HepG2 (cell line): ENCODE measurements around the gene KLF5. TPM values are rescaled to one million over a fixed set of nuclear protein-coding genes. Genes with fewer than 3 reads are reported as not detected.

Experiments used
- ATAC-seq: fragments of 200-7000 bp; cut with Tn5 transposase; 3 replicates; pipeline ENCODE4 v1.9.1; 2020; ENCODE audit warnings: mild to moderate bottlenecking, moderate library complexity
- BruUV-seq: library from RNA; stranded (reverse); fragments of 400-500 nt; replicated peaks from 2 replicates; lab custom pipeline; 2021; lab: Mats Ljungman, UMichigan
- CTCF ChIA-PET: fragments of 300-600 bp; formaldehyde crosslinking; extraction: SDS; loops from one replicate; lab custom pipeline; 2021; ENCODE audit warnings: low total read pairs, inconsistent platforms, low intra/inter-chr PET ratio; lab: Yijun Ruan, JAX
- POLR2A ChIA-PET: fragments of 350-600 bp; sonication (Branson Sonifier 250); formaldehyde crosslinking; loops from one replicate; lab custom pipeline; 2020; ENCODE audit warnings: antibody characterized with exemption, inconsistent platforms; lab: Yijun Ruan, JAX
- DNase-seq: peaks from one replicate; pipeline ENCODE4 v3.0.0-alpha.2; 2015; ENCODE audit warnings: low spot score
- FAIRE-seq: peaks from 3 replicates; lab custom pipeline; 2011; peaks lifted over from hg19 to GRCh38; lab: Jason Lieb, UNC
- H2AFZ ChIP-seq: one replicate; pipeline ENCODE4 v1.6.1; 2011; ENCODE audit warnings: low read length, inconsistent platforms
- H3K27ac ChIP-seq: fragments of 300-600 bp; 3 replicates; pipeline ENCODE4 v1.8.0; 2011; ENCODE audit warnings: mixed run types, mild to moderate bottlenecking, mixed read lengths, low read length, inconsistent platforms; ENCODE audit not compliant: insufficient read depth; ENCODE audit errors: extremely low read length
- H3K27me3 ChIP-seq, 2 experiments: fragments of 200-600 bp in 1 of 2; 2 replicates in 1 of 2; 3 replicates in 1 of 2; pipeline versions ENCODE4 v1.6.0 to v1.8.0; 2011; ENCODE audit warnings: low read length in 2 of 2, mild to moderate bottlenecking in 2 of 2, moderate library complexity in 2 of 2, inconsistent platforms in 1 of 2; ENCODE audit not compliant: insufficient read depth in 2 of 2, control insufficient read depth in 1 of 2
- H3K36me3 ChIP-seq, 2 experiments: fragments of 200-600 bp in 1 of 2; replicated peaks in 1 of 2; 2 replicates in 1 of 2; 3 replicates in 1 of 2; pipeline versions ENCODE4 v1.5.1 to v1.8.0; 2011; ENCODE audit warnings: low read length in 2 of 2, inconsistent platforms in 1 of 2; ENCODE audit not compliant: insufficient read depth in 2 of 2, control insufficient read depth in 1 of 2
- H3K4me1 ChIP-seq: 2 replicates; pipeline ENCODE4 v1.5.1; 2012; ENCODE audit warnings: low read length, inconsistent platforms; ENCODE audit not compliant: insufficient read depth
- H3K4me2 ChIP-seq: 2 replicates; pipeline ENCODE4 v1.6.0; 2011; ENCODE audit warnings: low read depth, low read length, inconsistent platforms
- H3K4me3 ChIP-seq, 3 experiments: fragments of 200-600 bp in 1 of 3; sonication (generic), shearing (Covaris generic) in 1 of 3; replicated peaks in 1 of 3; 2 replicates each; pipeline ENCODE4 v1.5.1; 2011 to 2016; ENCODE audit warnings: low read length in 3 of 3, inconsistent platforms in 2 of 3, low read depth in 2 of 3, mild to moderate bottlenecking in 2 of 3, control low read depth in 1 of 3, mixed read lengths in 1 of 3; ENCODE audit not compliant: insufficient read depth in 1 of 3
- H3K79me2 ChIP-seq: one replicate; pipeline ENCODE4 v1.6.1; 2011; ENCODE audit warnings: low read length, inconsistent platforms; ENCODE audit not compliant: insufficient read depth
- H3K9ac ChIP-seq: 2 replicates; pipeline ENCODE4 v1.6.0; 2011; ENCODE audit warnings: mild to moderate bottlenecking, low read depth, low read length, inconsistent platforms; ENCODE audit not compliant: insufficient read depth
- H3K9me3 ChIP-seq: 2 replicates; pipeline ENCODE4 v1.5.1; 2012; ENCODE audit warnings: mild to moderate bottlenecking, low read length
- H4K20me1 ChIP-seq: 2 replicates; pipeline ENCODE4 v1.6.0; 2011; ENCODE audit warnings: inconsistent platforms, mild to moderate bottlenecking, low read length, moderate library complexity; ENCODE audit not compliant: insufficient read depth
- GATAD2A ChIP-seq: IDR thresholded peaks from 2 replicates; pipeline ENCODE4 v1.6.1; 2016
- ZKSCAN1 ChIP-seq: fragments of 150-350 bp; IDR thresholded peaks from 2 replicates; pipeline ENCODE4 v1.6.1; 2014; ENCODE audit warnings: low read length
- ZNF841 ChIP-seq: sonication (generic); formaldehyde crosslinking; IDR thresholded peaks from 2 replicates; pipeline ENCODE4 v1.8.1; 2023; ENCODE audit warnings: missing genetic modification reagents, borderline replicate concordance
- WGBS: methylation state at CpG from one replicate; pipeline ENCODE4 v1.1.6; 2017; ENCODE audit warnings: low lambda C conversion rate; 5-methylcytosine and 5-hydroxymethylcytosine counted together
- in situ Hi-C: cut with HindIII; loops from 2 replicates; pipeline ENCODE4 v1.10.0; 2017; ENCODE audit warnings: low pct_unique_long_range_greater_than_20kb; ENCODE audit not compliant: extremely low pct_ligation_motif_present
- intact Hi-C: fragments of 100-400 bp; cut with micrococcal nuclease; formaldehyde crosslinking; loops from one replicate; pipeline ENCODE4 v1.10.0; 2022; ENCODE audit not compliant: unreplicated experiment
- polyA plus RNA-seq, 8 experiments: library from polyadenylated mRNA; depleted of rRNA in 3 of 8; stranded (reverse) in 7 of 8; unstranded in 1 of 8; fragments of >200 nt; fragmentation: Illumina TruSeq in 4 of 8; extraction: Trizol in 4 of 8; gene quantifications; 2 replicates each; pipeline versions ENCODE4 v1.2.1 to v1.2.3, GENCODE V29; 2011 to 2016; ENCODE audit warnings: low read depth in 4 of 8, missing spikeins in 1 of 8, mixed read lengths in 1 of 8; ENCODE audit not compliant: insufficient read depth in 1 of 8
- total RNA-seq, 5 experiments: library from RNA; depleted of rRNA; stranded (reverse); fragments of >200 nt; fragmentation: Illumina TruSeq; extraction: Trizol; gene quantifications; 2 replicates each; pipeline ENCODE4 v1.2.3, GENCODE V29; 2016; ENCODE audit warnings: low read depth in 1 of 5
- TF ChIP-seq, protein P1 (sequence below): sonication (generic); formaldehyde crosslinking; IDR thresholded peaks from 2 replicates; pipeline ENCODE4 v1.4.0; 2020; ENCODE audit warnings: missing genetic modification reagents, borderline replicate concordance
- TF ChIP-seq, protein P2 (sequence below): sonication (generic); formaldehyde crosslinking; IDR thresholded peaks from 2 replicates; pipeline ENCODE4 v1.4.0; 2020; ENCODE audit warnings: missing genetic modification reagents

Gene KLF5
- total and polyA plus RNA-seq, 2 of the 13 experiments (the other 11 are each of a cell fraction or from before 2014, with no cell fraction given): 1.7 to 9.2 TPM

DNA sequence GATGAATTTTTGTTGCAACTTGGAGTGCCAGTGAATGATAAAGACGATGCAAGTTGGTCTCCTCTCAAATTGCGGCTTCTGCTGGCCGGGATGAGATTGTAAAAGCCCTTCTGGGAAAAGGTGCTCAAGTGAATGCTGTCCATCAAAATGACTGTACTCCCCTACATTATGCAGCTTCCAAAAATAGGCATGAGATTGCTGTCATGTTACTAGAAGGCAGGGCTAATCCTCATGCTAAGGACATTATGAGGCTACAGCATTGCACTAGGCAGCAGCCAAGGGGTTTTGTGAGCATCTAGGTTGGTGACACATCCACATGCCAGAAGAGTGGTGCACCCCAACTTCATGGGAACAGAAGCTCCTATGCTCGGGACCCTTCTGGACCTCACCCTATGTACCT is 22.2 kb upstream of the KLF5 start:
- DNase-seq: no peak
- POLR2A ChIA-PET: no interaction called here
- H3K4me1 ChIP-seq: peaks cover 17% of the 10 kb centered on the region
- 42% methylated on average over 4 of the region's 4 CpGs for WGBS
- H3K79me2 ChIP-seq: no peaks in the 10 kb centered on the region
- in situ Hi-C loops: no loop called here
- no peaks in the 10 kb centered on the region for H4K20me1 ChIP-seq
- no peak overlapping the region for H3K4me2 ChIP-seq
- no peaks in the 10 kb centered on the region for H3K9me3 ChIP-seq
- H3K4me3 ChIP-seq: no peak overlapping the region
- no peak overlapping the region for H2AFZ ChIP-seq
- H3K9ac ChIP-seq: no peak overlapping the region
- H3K27ac ChIP-seq: no peak overlapping the region
- H3K27me3 ChIP-seq: no peaks in the 10 kb centered on the region
- TF ChIP-seq, protein P1, sequence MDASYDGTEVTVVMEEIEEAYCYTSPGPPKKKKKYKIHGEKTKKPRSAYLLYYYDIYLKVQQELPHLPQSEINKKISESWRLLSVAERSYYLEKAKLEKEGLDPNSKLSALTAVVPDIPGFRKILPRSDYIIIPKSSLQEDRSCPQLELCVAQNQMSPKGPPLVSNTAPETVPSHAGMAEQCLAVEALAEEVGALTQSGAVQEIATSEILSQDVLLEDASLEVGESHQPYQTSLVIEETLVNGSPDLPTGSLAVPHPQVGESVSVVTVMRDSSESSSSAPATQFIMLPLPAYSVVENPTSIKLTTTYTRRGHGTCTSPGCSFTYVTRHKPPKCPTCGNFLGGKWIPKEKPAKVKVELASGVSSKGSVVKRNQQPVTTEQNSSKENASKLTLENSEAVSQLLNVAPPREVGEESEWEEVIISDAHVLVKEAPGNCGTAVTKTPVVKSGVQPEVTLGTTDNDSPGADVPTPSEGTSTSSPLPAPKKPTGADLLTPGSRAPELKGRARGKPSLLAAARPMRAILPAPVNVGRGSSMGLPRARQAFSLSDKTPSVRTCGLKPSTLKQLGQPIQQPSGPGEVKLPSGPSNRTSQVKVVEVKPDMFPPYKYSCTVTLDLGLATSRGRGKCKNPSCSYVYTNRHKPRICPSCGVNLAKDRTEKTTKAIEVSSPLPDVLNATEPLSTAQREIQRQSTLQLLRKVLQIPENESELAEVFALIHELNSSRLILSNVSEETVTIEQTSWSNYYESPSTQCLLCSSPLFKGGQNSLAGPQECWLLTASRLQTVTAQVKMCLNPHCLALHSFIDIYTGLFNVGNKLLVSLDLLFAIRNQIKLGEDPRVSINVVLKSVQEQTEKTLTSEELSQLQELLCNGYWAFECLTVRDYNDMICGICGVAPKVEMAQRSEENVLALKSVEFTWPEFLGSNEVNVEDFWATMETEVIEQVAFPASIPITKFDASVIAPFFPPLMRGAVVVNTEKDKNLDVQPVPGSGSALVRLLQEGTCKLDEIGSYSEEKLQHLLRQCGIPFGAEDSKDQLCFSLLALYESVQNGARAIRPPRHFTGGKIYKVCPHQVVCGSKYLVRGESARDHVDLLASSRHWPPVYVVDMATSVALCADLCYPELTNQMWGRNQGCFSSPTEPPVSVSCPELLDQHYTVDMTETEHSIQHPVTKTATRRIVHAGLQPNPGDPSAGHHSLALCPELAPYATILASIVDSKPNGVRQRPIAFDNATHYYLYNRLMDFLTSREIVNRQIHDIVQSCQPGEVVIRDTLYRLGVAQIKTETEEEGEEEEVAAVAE (CRISPR knock-in tag): no peak
- no peak for TF ChIP-seq ZNF841
- no peak for TF ChIP-seq GATAD2A (CRISPR knock-in tag)
- no peak for TF ChIP-seq ZKSCAN1
- TF ChIP-seq, protein P2, sequence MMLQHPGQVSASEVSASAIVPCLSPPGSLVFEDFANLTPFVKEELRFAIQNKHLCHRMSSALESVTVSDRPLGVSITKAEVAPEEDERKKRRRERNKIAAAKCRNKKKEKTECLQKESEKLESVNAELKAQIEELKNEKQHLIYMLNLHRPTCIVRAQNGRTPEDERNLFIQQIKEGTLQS: no peak
- CTCF ChIA-PET: no interaction called here
- BruUV-seq: no TSS peak
- FAIRE-seq: no peak
- no peaks in the 10 kb centered on the region for H3K36me3 ChIP-seq
- intact Hi-C loops: no loop called here
- ATAC-seq: no peak
